NCI-H1048 (cell line): Measurements from ENCODE around the gene PNLDC1.
A peak's percentile ranks its signal among the peaks of the same experiment; 100 is the strongest.
"Not testable (repeated sequence)": the region's sequence is repeated elsewhere in the genome, so short reads cannot be mapped to it uniquely, and the experiment has no call there.

Source experiments
- DNase-seq: peaks from one replicate; lab custom pipeline; 2025; lab: John Stamatoyannopoulos, UW

PNLDC1 gene

GRCh38 chr6:159821122-159821521 is 21.0 kb downstream of the PNLDC1 start:
- DNase-seq: no peak

- no peak for DNase-seq
Measured at GRCh38 chr6:159821726-159822125, 21.6 kb downstream of the PNLDC1 start.

GRCh38 chr6:159823953-159824352 is 23.9 kb downstream of the PNLDC1 start:
- DNase-seq: no peak

GRCh38 chr6:159824690-159825089 is 24.6 kb downstream of the PNLDC1 start:
- DNase-seq: not testable (repeated sequence)

GRCh38 chr6:159826004-159826403 is 25.9 kb downstream of the PNLDC1 start:
- no peak for DNase-seq

- DNase-seq: no peak
Measured at GRCh38 chr6:159826968-159827647, 27.0 kb downstream of the PNLDC1 start.

GRCh38 chr6:159828074-159828473 is 28.0 kb downstream of the PNLDC1 start:
- no peak for DNase-seq

GRCh38 chr6:159829526-159829925 is 29.4 kb downstream of the PNLDC1 start:
- no peak for DNase-seq

- DNase-seq: peak; percentile 36
Measured at GRCh38 chr6:159830501-159831372, 30.7 kb downstream of the PNLDC1 start.

GRCh38 chr6:159831373-159831679 is 31.2 kb downstream of the PNLDC1 start:
- no peak for DNase-seq

GRCh38 chr6:159832946-159833345 is 32.9 kb downstream of the PNLDC1 start:
- no peak for DNase-seq

- DNase-seq: no peak
Measured at GRCh38 chr6:159833556-159833955, 33.5 kb downstream of the PNLDC1 start.

- no peak for DNase-seq
Measured at GRCh38 chr6:159833997-159834603, 34.0 kb downstream of the PNLDC1 start.

- DNase-seq: no peak
Measured at GRCh38 chr6:159836718-159837490, 36.8 kb downstream of the PNLDC1 start.

GRCh38 chr6:159837511-159837910 is 37.4 kb downstream of the PNLDC1 start:
- no peak for DNase-seq

GRCh38 chr6:159838020-159838744 is 38.1 kb downstream of the PNLDC1 start:
- no peak for DNase-seq

GRCh38 chr6:159842035-159842434 is 42.0 kb downstream of the PNLDC1 start:
- DNase-seq: no peak

GRCh38 chr6:159844737-159845645 is 44.9 kb downstream of the PNLDC1 start:
- no peak for DNase-seq

GRCh38 chr6:159848552-159848951 is 48.5 kb downstream of the PNLDC1 start:
- not testable (repeated sequence) for DNase-seq

GRCh38 chr6:159849851-159850250 is 49.8 kb downstream of the PNLDC1 start:
- DNase-seq: not testable (repeated sequence)

- no peak for DNase-seq
Measured at GRCh38 chr6:159852877-159853276, 52.8 kb downstream of the PNLDC1 start.
